Thyroid gland (tissue), 4 donors: Measurements from ENCODE around the gene CDC123. TPM values are rescaled to one million over a fixed set of nuclear protein-coding genes. Genes with fewer than 3 reads are reported as not detected.
"Not testable (repeated sequence)": the region's sequence is repeated elsewhere in the genome, so short reads cannot be mapped to it uniquely, and the experiment has no call there.

Source experiments
- DNase-seq, 2 donors: peaks; one replicate each; pipeline ENCODE4 v3.0.0-alpha.2; 2019
- H3K27ac ChIP-seq, 3 donors: fragments of 200-600 bp; sonication (generic); 1 replicate in 2 of 3; 2 replicates in 1 of 3; pipeline ENCODE4 v1.5.1; 2016 to 2019; ENCODE audit warnings: mild to moderate bottlenecking in 1 of 3, moderate library complexity in 1 of 3
- H3K27me3 ChIP-seq: fragments of 200-600 bp; sonication (generic); one replicate; pipeline ENCODE4 v1.5.1; 2019
- H3K36me3 ChIP-seq, 2 donors: fragments of 200-600 bp; sonication (generic); one replicate each; pipeline ENCODE4 v1.5.1; 2016 to 2019
- H3K4me1 ChIP-seq, 2 donors: fragments of 200-600 bp; sonication (generic); one replicate each; pipeline ENCODE4 v1.5.1; 2017 to 2019
- H3K4me3 ChIP-seq, 3 donors: fragments of 200-600 bp; sonication (generic); replicated peaks in 1 of 3; 1 replicate in 2 of 3; 2 replicates in 1 of 3; pipeline ENCODE4 v1.5.1; 2016; ENCODE audit warnings: mild to moderate bottlenecking in 1 of 3
- H3K9me3 ChIP-seq: fragments of 200-600 bp; sonication (generic); one replicate; pipeline ENCODE4 v1.5.1; 2017
- CTCF ChIP-seq, 6 experiments: fragments of 200-600 bp in 3 of 6; fragments of 450-650 bp in 3 of 6; sonication (generic) in 3 of 6; IDR thresholded peaks; one replicate each; pipeline ENCODE4 v1.5.1; 2016 to 2019; ENCODE audit warnings: antibody characterized with exemption in 6 of 6, mild to moderate bottlenecking in 2 of 6, inconsistent platforms in 1 of 6, moderate library complexity in 1 of 6
- POLR2A ChIP-seq, 2 donors: fragments of 450-650 bp; IDR thresholded peaks; one replicate each; pipeline ENCODE4 v1.6.1; 2017; ENCODE audit warnings: antibody characterized with exemption in 2 of 2, mild to moderate bottlenecking in 2 of 2, moderate library complexity in 1 of 2
- WGBS, 2 donors: methylation state at CpG; one replicate each; pipeline ENCODE4 v1.1.5; 2017; 5-methylcytosine and 5-hydroxymethylcytosine counted together
- intact Hi-C: fragments of 100-400 bp; cut with DNase I; formaldehyde crosslinking; loops from one replicate; pipeline ENCODE4 v1.15.1; 2023
- total RNA-seq, 4 donors: library from RNA; depleted of rRNA; stranded (reverse); fragments of >200 nt; gene quantifications; one replicate each; pipeline ENCODE4 v1.2.3, GENCODE V29; 2016

The CDC123 gene
- total RNA-seq, 4 donors from 2014 or later, result 50.7 to 88.2 (median 68.9) TPM

GRCh38 chr10:12238821-12239220 lies 42.8 kb downstream of the CDC123 start:
- Histone ChIP-seq H3K27me3 (no peaks in the 10 kb centered on the region), H3K4me1 (peaks cover 4 to 7% of the 10 kb centered on the region in 2 donors), H3K27ac (no peak overlapping the region), H3K4me3 (no peak overlapping the region), H3K9me3 (no peaks in the 10 kb centered on the region), H3K36me3 (peaks cover 7 to 12% of the 10 kb centered on the region in 2 donors)
- 93 to 95% methylated on average over 8 of the region's 8 CpGs for WGBS, 2 donors
- DNase-seq, result no peak
- intact Hi-C loops, result no loop called here
- TF ChIP-seq CTCF (IDR thresholded peaks at IDR 0.05), result no peak
- TF ChIP-seq POLR2A (IDR thresholded peaks at IDR 0.05), result no peak

GRCh38 chr10:12241810-12242529 lies 46.0 kb downstream of the CDC123 start:
- 67 to 78% methylated on average over 19 of the region's 19 CpGs for WGBS, 2 donors
- no peak overlapping the region for H3K27ac ChIP-seq
- H3K4me1 ChIP-seq, result no peaks in the 10 kb centered on the region
- DNase-seq, result no peak
- intact Hi-C loops, result no loop called here
- H3K4me3 ChIP-seq, result no peak overlapping the region
- no peak for TF ChIP-seq POLR2A (IDR thresholded peaks at IDR 0.05)
- no peak for TF ChIP-seq CTCF (IDR thresholded peaks at IDR 0.05)
- H3K36me3 ChIP-seq, result peaks cover 20 to 33% of the 10 kb centered on the region in 2 donors
- H3K9me3 ChIP-seq, result no peaks in the 10 kb centered on the region
- no peaks in the 10 kb centered on the region for H3K27me3 ChIP-seq

GRCh38 chr10:12243864-12244620 lies 48.1 kb downstream of the CDC123 start:
- H3K4me3 ChIP-seq, result no peak overlapping the region
- no peaks in the 10 kb centered on the region for H3K27me3 ChIP-seq
- no peaks in the 10 kb centered on the region for H3K9me3 ChIP-seq
- no peaks in the 10 kb centered on the region for H3K4me1 ChIP-seq
- DNase-seq, result no peak
- intact Hi-C loops, result no loop called here
- H3K27ac ChIP-seq, result no peak overlapping the region
- TF ChIP-seq POLR2A (IDR thresholded peaks at IDR 0.05) (no peak), CTCF (IDR thresholded peaks at IDR 0.05) (no peak)
- H3K36me3 ChIP-seq, result peaks cover 23 to 26% of the 10 kb centered on the region in 2 donors
- WGBS, 2 donors, result 94% methylated on average over 18 of the region's 18 CpGs

DNA sequence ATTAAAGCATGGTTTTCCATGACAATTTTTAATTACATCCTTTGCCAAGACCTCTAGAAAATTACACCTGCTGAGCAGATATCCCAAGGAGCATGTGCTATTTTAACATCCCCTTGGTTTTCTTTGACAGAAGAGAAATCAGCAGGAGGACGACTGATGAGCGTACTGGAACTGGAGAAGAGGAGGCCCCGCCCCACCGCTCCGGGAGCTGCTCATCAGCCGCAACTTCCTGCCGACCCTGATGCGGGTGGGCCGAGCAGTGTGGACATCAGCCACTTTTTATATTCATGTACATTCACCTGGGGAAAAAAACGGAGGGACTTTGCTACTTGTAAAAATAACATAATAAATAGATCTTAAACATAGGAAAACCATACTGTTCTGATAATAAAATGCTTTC lies 54.2 kb downstream of the CDC123 start:
- no peak for DNase-seq
- Histone ChIP-seq H3K27me3 (no peaks in the 10 kb centered on the region), H3K9me3 (no peaks in the 10 kb centered on the region), H3K4me1 (no peaks in the 10 kb centered on the region), H3K36me3 (peaks cover 28 to 44% of the 10 kb centered on the region in 2 donors), H3K27ac (no peak overlapping the region), H3K4me3 (no peak overlapping the region)
- TF ChIP-seq CTCF (IDR thresholded peaks at IDR 0.05), result no peak
- no peak for TF ChIP-seq POLR2A (IDR thresholded peaks at IDR 0.05)
- intact Hi-C loops, result no loop called here
- 89 to 95% methylated on average over 10 of the region's 10 CpGs for WGBS, 2 donors

- peaks cover 24 to 41% of the 10 kb centered on the region in 2 donors for H3K36me3 ChIP-seq
- H3K4me3 ChIP-seq, H3K9me3 ChIP-seq, intact Hi-C loops, H3K27me3 ChIP-seq, DNase-seq, H3K4me1 ChIP-seq, H3K27ac ChIP-seq: not testable (repeated sequence)
- WGBS, 2 donors, result 97 to 99% methylated on average over 3 to 5 of the region's 5 CpGs
Measured at GRCh38 chr10:12250702-12251101, 54.7 kb downstream of the CDC123 start.
